ENCODE measurements around the gene RSPO4. TPM values are rescaled to one million over a fixed set of nuclear protein-coding genes. Genes with fewer than 3 reads are reported as not detected.

RSPO4 gene
- total RNA-seq, 4 donors from 2014 or later, result 0.27 to 4.8 (median 0.65) TPM

DNA sequence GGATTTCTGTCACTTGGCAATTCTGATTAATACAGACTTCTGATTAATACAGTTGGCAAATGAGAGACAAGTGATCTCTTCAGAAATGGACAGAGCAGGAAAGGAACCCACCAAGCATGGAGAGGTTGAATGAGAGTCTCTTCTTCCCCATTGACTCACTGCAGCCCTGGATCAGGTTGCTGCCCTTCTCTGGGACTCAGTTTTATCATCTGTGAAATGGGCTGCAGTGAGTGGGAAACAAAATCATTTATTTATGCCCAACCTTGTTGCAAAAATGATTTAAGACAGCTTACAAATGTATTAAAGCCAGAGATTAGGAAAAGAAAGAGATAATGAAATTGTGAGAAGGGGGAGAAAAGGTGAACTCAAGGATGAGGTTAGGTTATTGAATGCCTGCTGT is 20.8 kb upstream of the RSPO4 start:
- DNase-seq, result no peak
- H3K9me3 ChIP-seq, result no peaks in the 10 kb centered on the region
- H3K36me3 ChIP-seq, result no peaks in the 10 kb centered on the region
- no peaks in the 10 kb centered on the region for H3K27me3 ChIP-seq
- H3K4me3 ChIP-seq (replicated peaks in 1 of 3), result no peak overlapping the region
- no peak overlapping the region for H3K27ac ChIP-seq
- no peak for TF ChIP-seq POLR2A (IDR thresholded peaks at IDR 0.05)
- TF ChIP-seq, protein P1, sequence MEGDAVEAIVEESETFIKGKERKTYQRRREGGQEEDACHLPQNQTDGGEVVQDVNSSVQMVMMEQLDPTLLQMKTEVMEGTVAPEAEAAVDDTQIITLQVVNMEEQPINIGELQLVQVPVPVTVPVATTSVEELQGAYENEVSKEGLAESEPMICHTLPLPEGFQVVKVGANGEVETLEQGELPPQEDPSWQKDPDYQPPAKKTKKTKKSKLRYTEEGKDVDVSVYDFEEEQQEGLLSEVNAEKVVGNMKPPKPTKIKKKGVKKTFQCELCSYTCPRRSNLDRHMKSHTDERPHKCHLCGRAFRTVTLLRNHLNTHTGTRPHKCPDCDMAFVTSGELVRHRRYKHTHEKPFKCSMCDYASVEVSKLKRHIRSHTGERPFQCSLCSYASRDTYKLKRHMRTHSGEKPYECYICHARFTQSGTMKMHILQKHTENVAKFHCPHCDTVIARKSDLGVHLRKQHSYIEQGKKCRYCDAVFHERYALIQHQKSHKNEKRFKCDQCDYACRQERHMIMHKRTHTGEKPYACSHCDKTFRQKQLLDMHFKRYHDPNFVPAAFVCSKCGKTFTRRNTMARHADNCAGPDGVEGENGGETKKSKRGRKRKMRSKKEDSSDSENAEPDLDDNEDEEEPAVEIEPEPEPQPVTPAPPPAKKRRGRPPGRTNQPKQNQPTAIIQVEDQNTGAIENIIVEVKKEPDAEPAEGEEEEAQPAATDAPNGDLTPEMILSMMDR (IDR thresholded peaks at IDR 0.05), result no peak
- no peaks in the 10 kb centered on the region for H3K4me1 ChIP-seq
- intact Hi-C loops (cut with DNase I), result no loop called here

DNA sequence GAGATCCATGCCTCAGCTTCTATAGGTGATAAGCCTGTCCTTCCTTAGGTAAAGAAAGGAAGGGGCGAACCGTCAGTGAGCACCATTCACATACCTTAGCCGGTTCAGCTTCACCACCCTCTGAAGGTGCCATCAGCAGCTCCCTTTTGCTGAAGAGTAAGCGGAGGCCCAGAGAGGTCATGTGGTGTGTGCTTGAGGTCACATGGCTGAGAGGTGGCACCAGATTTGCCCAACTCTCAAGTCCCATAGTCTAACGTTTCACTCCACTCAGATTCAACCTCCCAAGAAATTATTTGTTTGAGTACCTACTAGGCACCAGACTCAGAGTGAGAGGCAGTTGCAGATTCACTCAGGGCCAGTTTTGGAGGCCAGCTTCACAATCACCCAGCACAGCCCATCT is 18.5 kb upstream of the RSPO4 start:
- no peak for DNase-seq
- no peaks in the 10 kb centered on the region for H3K27me3 ChIP-seq
- H3K36me3 ChIP-seq, result no peaks in the 10 kb centered on the region
- intact Hi-C loops (cut with DNase I), result no loop called here
- H3K27ac ChIP-seq, result no peak overlapping the region
- 58 to 81% methylated on average over 5 of the region's 5 CpGs for WGBS, 2 donors
- H3K4me1 ChIP-seq, result no peaks in the 10 kb centered on the region
- H3K4me3 ChIP-seq (replicated peaks in 1 of 3), result no peak overlapping the region
- no peak for TF ChIP-seq POLR2A (IDR thresholded peaks at IDR 0.05)
- TF ChIP-seq, protein P1 (IDR thresholded peaks at IDR 0.05), result no peak
- no peaks in the 10 kb centered on the region for H3K9me3 ChIP-seq

DNA sequence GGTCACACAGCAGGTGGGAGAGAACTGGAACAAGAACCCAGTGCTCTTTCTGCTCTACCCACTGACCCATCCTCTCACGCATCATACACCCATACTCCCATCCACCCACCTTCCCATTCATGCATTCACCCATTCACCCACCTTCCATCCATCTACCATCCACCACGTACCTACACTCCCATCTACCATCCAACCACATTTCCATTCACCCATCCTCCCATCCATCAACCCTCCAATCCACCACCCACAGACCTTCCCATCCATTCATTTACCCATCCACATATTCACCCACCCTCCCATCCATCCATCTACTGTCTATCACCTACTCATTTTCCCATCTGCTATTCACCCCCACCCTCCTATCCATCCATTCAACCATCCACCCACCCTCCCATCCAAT is 17.2 kb upstream of the RSPO4 start:
- no peaks in the 10 kb centered on the region for H3K27me3 ChIP-seq
- intact Hi-C loops (cut with DNase I), result no loop called here
- no peak for TF ChIP-seq POLR2A (IDR thresholded peaks at IDR 0.05)
- TF ChIP-seq, protein P1 (IDR thresholded peaks at IDR 0.05), result no peak
- no peaks in the 10 kb centered on the region for H3K4me1 ChIP-seq
- 48 to 96% methylated on average over 2 of the region's 2 CpGs for WGBS, 2 donors
- no peaks in the 10 kb centered on the region for H3K36me3 ChIP-seq
- no peak for DNase-seq
- H3K9me3 ChIP-seq, result no peaks in the 10 kb centered on the region
- no peak overlapping the region for H3K27ac ChIP-seq
- no peak overlapping the region for H3K4me3 ChIP-seq (replicated peaks in 1 of 3)

DNA sequence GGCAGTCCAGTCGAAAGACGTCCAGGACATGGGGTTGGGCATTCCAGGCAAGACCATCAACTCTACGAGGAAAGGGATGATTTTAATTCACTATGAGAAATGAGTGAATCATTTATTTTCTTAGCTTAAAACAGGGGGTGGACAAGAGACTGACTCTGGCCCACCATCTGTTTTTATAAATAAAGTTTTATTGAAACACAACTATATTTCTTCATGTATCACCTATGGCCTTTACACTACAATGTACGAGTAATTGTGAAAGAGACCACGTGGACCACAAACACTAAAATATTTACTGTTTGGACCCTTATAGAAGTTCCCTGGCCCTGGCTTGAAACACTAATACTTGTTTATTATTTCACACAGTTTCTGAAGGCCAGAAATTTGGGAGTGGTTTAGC is 15.6 kb upstream of the RSPO4 start:
- no peaks in the 10 kb centered on the region for H3K27me3 ChIP-seq
- no peak for DNase-seq
- H3K36me3 ChIP-seq, result no peaks in the 10 kb centered on the region
- H3K27ac ChIP-seq, result no peak overlapping the region
- intact Hi-C loops (cut with DNase I), result no loop called here
- no peaks in the 10 kb centered on the region for H3K9me3 ChIP-seq
- no peaks in the 10 kb centered on the region for H3K4me1 ChIP-seq
- no peak for TF ChIP-seq POLR2A (IDR thresholded peaks at IDR 0.05)
- TF ChIP-seq, protein P1 (IDR thresholded peaks at IDR 0.05), result no peak
- H3K4me3 ChIP-seq (replicated peaks in 1 of 3), result no peak overlapping the region
- 50 to 87% methylated on average over 5 of the region's 5 CpGs for WGBS, 2 donors

DNA sequence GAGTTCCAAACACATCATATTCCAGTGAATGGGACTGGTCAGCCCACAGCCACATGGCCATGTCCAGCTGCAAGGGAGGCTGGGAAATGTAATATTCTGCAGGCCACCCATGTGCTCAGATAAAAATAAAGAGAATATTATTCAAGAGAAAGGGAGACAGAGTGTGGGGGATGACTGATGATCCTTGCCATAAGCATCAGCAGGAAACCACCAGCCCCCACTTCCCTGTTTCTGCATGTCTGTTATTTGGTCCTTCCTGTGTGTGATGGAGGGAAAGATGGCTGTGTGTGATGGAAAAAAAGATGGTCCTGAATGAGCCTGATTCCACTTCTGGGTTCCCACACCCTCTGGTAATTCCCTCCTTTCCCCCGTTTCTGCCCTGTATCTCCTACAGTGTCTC is 13.1 kb upstream of the RSPO4 start:
- H3K27ac ChIP-seq, result no peak overlapping the region
- no peak for TF ChIP-seq POLR2A (IDR thresholded peaks at IDR 0.05)
- TF ChIP-seq, protein P1 (IDR thresholded peaks at IDR 0.05), result no peak
- intact Hi-C loops (cut with DNase I), result no loop called here
- no peak for DNase-seq
- no peaks in the 10 kb centered on the region for H3K9me3 ChIP-seq
- H3K36me3 ChIP-seq, result no peaks in the 10 kb centered on the region
- H3K4me3 ChIP-seq (replicated peaks in 1 of 3), result no peak overlapping the region
- 61 to 74% methylated on average over 1 of the region's 1 CpG for WGBS, 2 donors
- H3K4me1 ChIP-seq, result no peaks in the 10 kb centered on the region
- H3K27me3 ChIP-seq, result no peaks in the 10 kb centered on the region
